ENCODE data around the gene RHOT1.

DNA sequence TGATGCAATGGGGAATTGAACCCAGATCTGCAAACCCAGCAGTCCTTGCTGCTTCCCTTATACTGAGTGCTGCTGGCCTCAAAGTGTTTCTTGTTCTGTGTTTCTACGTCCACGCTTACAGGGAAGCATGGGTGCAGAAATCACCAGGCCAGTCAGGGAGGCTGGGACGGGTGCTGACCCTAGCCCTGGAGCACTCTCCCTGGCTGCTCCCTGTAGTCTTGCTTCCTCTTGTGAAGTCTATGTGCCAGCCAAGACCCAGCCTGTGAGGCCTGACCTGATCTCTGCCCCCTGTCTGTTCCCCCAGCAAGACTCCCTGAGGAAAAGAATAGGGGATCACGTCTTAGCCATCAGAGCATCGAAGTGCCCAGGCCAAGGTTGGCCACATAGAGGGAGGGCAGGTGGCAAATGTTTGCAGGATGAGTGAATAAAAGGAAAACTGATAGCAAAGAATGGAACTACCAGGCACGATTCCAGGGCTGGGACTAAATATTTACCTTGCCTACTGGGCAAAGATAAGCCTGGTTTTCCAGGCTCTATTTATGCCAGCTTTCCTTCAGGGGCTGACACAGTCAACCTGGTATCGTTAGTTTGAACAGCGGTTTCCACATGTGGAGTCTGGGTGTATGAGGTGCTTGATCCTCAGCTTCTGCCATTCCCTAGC, 41.2 kb upstream of the RHOT1 start:
- TF ChIP-seq YY1 (IDR thresholded peaks at IDR 0.05; ENCODE audit: insufficient read depth, insufficient read length) = no peak
- TF ChIP-seq ZNF274 (IDR thresholded peaks at IDR 0.05; ENCODE audit: low read depth, low read length) = no peak
- no peak for TF ChIP-seq SUZ12 (IDR thresholded peaks at IDR 0.05; ENCODE audit: extremely low read depth, insufficient read depth, insufficient read length)

Measured in NT2/D1 (cell line).